ENCODE measurements around the gene LIPC. TPM values are rescaled to one million over a fixed set of nuclear protein-coding genes. Genes with fewer than 3 reads are reported as not detected.

The LIPC gene
- polyA plus RNA-seq, 2 donors, result 0.04 to 0.05 TPM

GRCh38 chr15:58528188-58528870 is 96.5 kb downstream of the LIPC start:
- H3K4me3 ChIP-seq (ENCODE audit: low read depth in 1 of 2, low read length in 2 of 2), result no peak overlapping the region
- no peaks in the 10 kb centered on the region for H3K9me3 ChIP-seq (ENCODE audit: control insufficient read depth in 2 of 2, insufficient read depth in 1 of 2, low read depth in 1 of 2, low read length in 1 of 2)
- H3K27me3 ChIP-seq (ENCODE audit: control insufficient read depth in 1 of 2, insufficient read depth in 2 of 2, low read length in 2 of 2), result no peaks in the 10 kb centered on the region
- peaks cover 0 to 5% of the 10 kb centered on the region in 2 donors for H3K4me1 ChIP-seq (ENCODE audit: control insufficient read depth in 2 of 2, insufficient read depth in 2 of 2, low read length in 1 of 2)
- H3K36me3 ChIP-seq (ENCODE audit: control insufficient read depth in 2 of 2, insufficient read depth in 2 of 2, low read length in 1 of 2), result peaks cover 0 to 2% of the 10 kb centered on the region in 2 donors
- peak overlapping the region in 1 of 2 donors; percentile 7 for H3K27ac ChIP-seq (ENCODE audit: low read depth in 2 of 2, low read length in 1 of 2)
- 43 to 45% methylated on average over 12 of the region's 12 CpGs for WGBS, 2 donors

DNA sequence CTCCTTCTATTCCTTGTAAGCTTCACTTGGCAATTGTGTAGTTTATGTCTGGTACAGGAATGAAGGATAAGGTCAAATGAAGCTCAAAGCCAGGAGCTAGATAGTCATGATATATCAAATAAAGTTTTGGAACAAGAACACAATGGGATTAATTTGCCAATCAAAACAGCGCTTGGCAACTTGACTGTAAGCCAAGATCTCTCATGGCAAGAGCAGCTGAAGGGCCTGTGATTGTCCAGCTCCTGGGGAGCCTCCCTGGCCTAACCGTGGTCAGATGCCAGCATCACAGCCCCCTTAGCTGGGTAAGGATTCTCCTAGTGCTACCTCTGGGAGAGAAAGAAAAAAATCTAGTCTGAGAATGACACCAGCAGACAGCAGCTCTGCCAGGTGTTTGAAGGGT is 97.2 kb downstream of the LIPC start:
- Histone ChIP-seq H3K36me3 (ENCODE audit: control insufficient read depth in 2 of 2, insufficient read depth in 2 of 2, low read length in 1 of 2) (peaks cover 0 to 2% of the 10 kb centered on the region in 2 donors), H3K27ac (ENCODE audit: low read depth in 2 of 2, low read length in 1 of 2) (no peak overlapping the region), H3K4me1 (ENCODE audit: control insufficient read depth in 2 of 2, insufficient read depth in 2 of 2, low read length in 1 of 2) (peaks cover 0 to 5% of the 10 kb centered on the region in 2 donors), H3K4me3 (ENCODE audit: low read depth in 1 of 2, low read length in 2 of 2) (no peak overlapping the region), H3K27me3 (ENCODE audit: control insufficient read depth in 1 of 2, insufficient read depth in 2 of 2, low read length in 2 of 2) (no peaks in the 10 kb centered on the region), H3K9me3 (ENCODE audit: control insufficient read depth in 2 of 2, insufficient read depth in 1 of 2, low read depth in 1 of 2, low read length in 1 of 2) (no peaks in the 10 kb centered on the region)
- 33 to 45% methylated on average over 2 of the region's 2 CpGs for WGBS, 2 donors

DNA sequence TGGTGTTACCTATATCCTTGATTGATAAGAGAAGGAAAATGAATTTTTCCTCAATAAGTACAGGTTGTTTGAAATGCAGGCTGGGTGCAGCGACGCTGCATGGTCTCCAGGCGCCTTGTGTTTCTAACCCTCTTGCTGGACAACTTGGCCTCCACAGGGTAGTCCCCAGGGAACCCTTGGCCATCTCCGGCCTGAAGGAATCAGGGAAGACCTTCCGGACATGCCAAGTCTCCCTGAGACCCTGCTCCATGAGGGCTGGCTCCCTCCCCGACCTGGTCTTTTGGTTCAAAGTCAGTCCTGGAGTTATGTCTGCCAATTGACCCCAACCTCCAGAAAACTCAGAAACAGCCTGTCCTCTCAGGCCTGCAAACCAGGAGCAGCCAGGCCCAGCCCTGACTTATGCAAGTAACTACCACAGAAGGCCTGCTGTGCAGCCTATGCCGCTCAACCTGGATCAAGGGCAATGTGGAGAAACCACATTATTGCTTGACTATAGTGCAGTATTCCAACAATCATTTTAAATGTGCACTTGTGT is 98.3 kb downstream of the LIPC start:
- no peak overlapping the region for H3K27ac ChIP-seq (ENCODE audit: low read depth in 2 of 2, low read length in 1 of 2)
- H3K36me3 ChIP-seq (ENCODE audit: control insufficient read depth in 2 of 2, insufficient read depth in 2 of 2, low read length in 1 of 2), result peaks cover 0 to 2% of the 10 kb centered on the region in 2 donors
- H3K9me3 ChIP-seq (ENCODE audit: control insufficient read depth in 2 of 2, insufficient read depth in 1 of 2, low read depth in 1 of 2, low read length in 1 of 2), result no peaks in the 10 kb centered on the region
- H3K4me3 ChIP-seq (ENCODE audit: low read depth in 1 of 2, low read length in 2 of 2), result no peak overlapping the region
- H3K4me1 ChIP-seq (ENCODE audit: control insufficient read depth in 2 of 2, insufficient read depth in 2 of 2, low read length in 1 of 2), result peaks cover 0 to 5% of the 10 kb centered on the region in 2 donors
- no peaks in the 10 kb centered on the region for H3K27me3 ChIP-seq (ENCODE audit: control insufficient read depth in 1 of 2, insufficient read depth in 2 of 2, low read length in 2 of 2)
- WGBS, 2 donors, result 85 to 92% methylated on average over 7 of the region's 7 CpGs

GRCh38 chr15:58532126-58532525 is 100.3 kb downstream of the LIPC start:
- Histone ChIP-seq H3K9me3 (ENCODE audit: control insufficient read depth in 2 of 2, insufficient read depth in 1 of 2, low read depth in 1 of 2, low read length in 1 of 2) (no peaks in the 10 kb centered on the region), H3K27ac (ENCODE audit: low read depth in 2 of 2, low read length in 1 of 2) (no peak overlapping the region), H3K4me1 (ENCODE audit: control insufficient read depth in 2 of 2, insufficient read depth in 2 of 2, low read length in 1 of 2) (peaks cover 0 to 5% of the 10 kb centered on the region in 2 donors), H3K36me3 (ENCODE audit: control insufficient read depth in 2 of 2, insufficient read depth in 2 of 2, low read length in 1 of 2) (no peaks in the 10 kb centered on the region), H3K4me3 (ENCODE audit: low read depth in 1 of 2, low read length in 2 of 2) (no peak overlapping the region), H3K27me3 (ENCODE audit: control insufficient read depth in 1 of 2, insufficient read depth in 2 of 2, low read length in 2 of 2) (no peaks in the 10 kb centered on the region)
- 93 to 94% methylated on average over 3 of the region's 3 CpGs for WGBS, 2 donors

DNA sequence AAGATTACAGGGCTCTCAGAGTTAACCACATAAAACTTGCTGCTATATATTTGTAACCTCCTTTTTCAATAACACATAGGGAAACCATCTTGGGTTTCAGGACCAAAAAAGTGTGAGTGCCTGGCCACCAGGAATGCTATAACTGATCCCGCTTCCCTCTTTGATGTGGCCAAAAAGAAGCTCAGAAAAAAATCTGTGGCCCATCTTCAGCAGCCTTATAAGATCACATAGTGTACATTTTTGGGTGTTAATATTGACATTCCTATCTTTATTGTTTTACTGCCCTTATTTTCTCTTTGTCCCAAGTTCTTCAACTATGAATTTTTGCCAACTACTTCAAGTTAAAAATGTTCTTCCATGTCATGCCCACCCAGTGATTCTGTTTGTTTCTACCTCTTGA is 102.8 kb downstream of the LIPC start:
- Histone ChIP-seq H3K4me3 (ENCODE audit: low read depth in 1 of 2, low read length in 2 of 2) (no peak overlapping the region), H3K9me3 (ENCODE audit: control insufficient read depth in 2 of 2, insufficient read depth in 1 of 2, low read depth in 1 of 2, low read length in 1 of 2) (no peaks in the 10 kb centered on the region), H3K27me3 (ENCODE audit: control insufficient read depth in 1 of 2, insufficient read depth in 2 of 2, low read length in 2 of 2) (no peaks in the 10 kb centered on the region), H3K27ac (ENCODE audit: low read depth in 2 of 2, low read length in 1 of 2) (no peak overlapping the region), H3K36me3 (ENCODE audit: control insufficient read depth in 2 of 2, insufficient read depth in 2 of 2, low read length in 1 of 2) (no peaks in the 10 kb centered on the region), H3K4me1 (ENCODE audit: control insufficient read depth in 2 of 2, insufficient read depth in 2 of 2, low read length in 1 of 2) (no peaks in the 10 kb centered on the region)
- 94 to 96% methylated on average over 1 of the region's 1 CpG for WGBS, 2 donors

DNA sequence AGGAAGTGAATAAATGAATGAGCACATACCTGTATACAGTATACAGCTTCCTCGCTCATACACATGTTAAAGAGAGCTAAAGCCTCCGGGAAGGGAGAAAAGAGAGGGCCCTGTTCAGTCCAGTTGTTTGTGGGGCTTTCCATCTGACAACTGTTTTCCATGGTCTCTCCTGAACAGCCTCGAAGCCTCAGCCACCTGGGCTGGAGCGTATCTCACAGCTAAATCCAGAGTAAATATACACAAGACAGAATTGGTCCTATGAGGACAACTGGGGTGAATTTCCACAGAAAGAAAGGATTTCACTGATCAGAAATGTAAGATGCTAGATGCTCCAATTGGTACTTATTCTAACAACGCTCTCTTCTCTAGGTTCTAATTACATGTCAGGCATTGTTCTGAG is 103.5 kb downstream of the LIPC start:
- H3K36me3 ChIP-seq (ENCODE audit: control insufficient read depth in 2 of 2, insufficient read depth in 2 of 2, low read length in 1 of 2), result no peaks in the 10 kb centered on the region
- 77 to 79% methylated on average over 5 of the region's 5 CpGs for WGBS, 2 donors
- no peaks in the 10 kb centered on the region for H3K27me3 ChIP-seq (ENCODE audit: control insufficient read depth in 1 of 2, insufficient read depth in 2 of 2, low read length in 2 of 2)

GRCh38 chr15:58535894-58536293 is 104.1 kb downstream of the LIPC start:
- H3K27ac ChIP-seq (ENCODE audit: low read depth in 2 of 2, low read length in 1 of 2), result no peak overlapping the region
- H3K9me3 ChIP-seq (ENCODE audit: control insufficient read depth in 2 of 2, insufficient read depth in 1 of 2, low read depth in 1 of 2, low read length in 1 of 2), result no peaks in the 10 kb centered on the region
- H3K27me3 ChIP-seq (ENCODE audit: control insufficient read depth in 1 of 2, insufficient read depth in 2 of 2, low read length in 2 of 2), result no peaks in the 10 kb centered on the region
- no peak overlapping the region for H3K4me3 ChIP-seq (ENCODE audit: low read depth in 1 of 2, low read length in 2 of 2)
- WGBS, 2 donors, result 57 to 67% methylated on average over 6 of the region's 6 CpGs
- H3K4me1 ChIP-seq (ENCODE audit: control insufficient read depth in 2 of 2, insufficient read depth in 2 of 2, low read length in 1 of 2), result peaks cover 0 to 4% of the 10 kb centered on the region in 2 donors
- H3K36me3 ChIP-seq (ENCODE audit: control insufficient read depth in 2 of 2, insufficient read depth in 2 of 2, low read length in 1 of 2), result no peaks in the 10 kb centered on the region

More for the DNA sequence above, 103.5 kb downstream of the LIPC start:
- no peak overlapping the region for H3K27ac ChIP-seq (ENCODE audit: low read depth in 2 of 2, low read length in 1 of 2)
- H3K9me3 ChIP-seq (ENCODE audit: control insufficient read depth in 2 of 2, insufficient read depth in 1 of 2, low read depth in 1 of 2, low read length in 1 of 2), result no peaks in the 10 kb centered on the region
- H3K4me3 ChIP-seq (ENCODE audit: low read depth in 1 of 2, low read length in 2 of 2), result no peak overlapping the region
- no peaks in the 10 kb centered on the region for H3K4me1 ChIP-seq (ENCODE audit: control insufficient read depth in 2 of 2, insufficient read depth in 2 of 2, low read length in 1 of 2)

- Histone ChIP-seq H3K4me3 (ENCODE audit: low read depth in 1 of 2, low read length in 2 of 2) (no peak overlapping the region), H3K9me3 (ENCODE audit: control insufficient read depth in 2 of 2, insufficient read depth in 1 of 2, low read depth in 1 of 2, low read length in 1 of 2) (no peaks in the 10 kb centered on the region), H3K4me1 (ENCODE audit: control insufficient read depth in 2 of 2, insufficient read depth in 2 of 2, low read length in 1 of 2) (peaks cover 0 to 4% of the 10 kb centered on the region in 2 donors), H3K27me3 (ENCODE audit: control insufficient read depth in 1 of 2, insufficient read depth in 2 of 2, low read length in 2 of 2) (no peaks in the 10 kb centered on the region), H3K36me3 (ENCODE audit: control insufficient read depth in 2 of 2, insufficient read depth in 2 of 2, low read length in 1 of 2) (no peaks in the 10 kb centered on the region), H3K27ac (ENCODE audit: low read depth in 2 of 2, low read length in 1 of 2) (no peak overlapping the region)
- WGBS, 2 donors, result 90 to 92% methylated on average over 4 of the region's 4 CpGs
Measured at GRCh38 chr15:58536414-58536813, 104.6 kb downstream of the LIPC start.

DNA sequence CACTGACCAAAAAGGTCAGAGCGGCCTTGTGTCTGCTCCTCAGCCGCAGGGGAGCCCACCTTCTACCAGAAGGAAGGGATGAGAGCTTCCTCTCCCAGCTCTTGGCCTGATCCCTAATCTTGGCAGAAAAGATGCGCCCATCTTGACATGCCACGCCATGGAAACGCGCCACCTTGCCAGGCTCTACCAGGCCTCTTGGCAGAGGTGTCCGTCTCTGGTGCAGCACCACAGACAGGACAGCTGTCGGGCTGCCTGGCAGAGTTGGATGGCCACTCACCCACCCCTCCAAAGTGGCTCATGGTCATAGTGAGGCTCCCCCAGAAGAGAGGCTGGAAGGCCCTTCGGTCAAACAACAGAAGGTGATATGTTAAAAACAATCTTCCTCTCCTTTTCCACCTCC is 105.2 kb downstream of the LIPC start:
- WGBS, 2 donors, result 94 to 97% methylated on average over 9 of the region's 9 CpGs
- H3K9me3 ChIP-seq (ENCODE audit: control insufficient read depth in 2 of 2, insufficient read depth in 1 of 2, low read depth in 1 of 2, low read length in 1 of 2), result no peaks in the 10 kb centered on the region
- H3K27ac ChIP-seq (ENCODE audit: low read depth in 2 of 2, low read length in 1 of 2), result no peak overlapping the region
- no peaks in the 10 kb centered on the region for H3K36me3 ChIP-seq (ENCODE audit: control insufficient read depth in 2 of 2, insufficient read depth in 2 of 2, low read length in 1 of 2)
- H3K27me3 ChIP-seq (ENCODE audit: control insufficient read depth in 1 of 2, insufficient read depth in 2 of 2, low read length in 2 of 2), result no peaks in the 10 kb centered on the region
- no peak overlapping the region for H3K4me3 ChIP-seq (ENCODE audit: low read depth in 1 of 2, low read length in 2 of 2)
- H3K4me1 ChIP-seq (ENCODE audit: control insufficient read depth in 2 of 2, insufficient read depth in 2 of 2, low read length in 1 of 2), result peaks cover 0 to 4% of the 10 kb centered on the region in 2 donors

DNA sequence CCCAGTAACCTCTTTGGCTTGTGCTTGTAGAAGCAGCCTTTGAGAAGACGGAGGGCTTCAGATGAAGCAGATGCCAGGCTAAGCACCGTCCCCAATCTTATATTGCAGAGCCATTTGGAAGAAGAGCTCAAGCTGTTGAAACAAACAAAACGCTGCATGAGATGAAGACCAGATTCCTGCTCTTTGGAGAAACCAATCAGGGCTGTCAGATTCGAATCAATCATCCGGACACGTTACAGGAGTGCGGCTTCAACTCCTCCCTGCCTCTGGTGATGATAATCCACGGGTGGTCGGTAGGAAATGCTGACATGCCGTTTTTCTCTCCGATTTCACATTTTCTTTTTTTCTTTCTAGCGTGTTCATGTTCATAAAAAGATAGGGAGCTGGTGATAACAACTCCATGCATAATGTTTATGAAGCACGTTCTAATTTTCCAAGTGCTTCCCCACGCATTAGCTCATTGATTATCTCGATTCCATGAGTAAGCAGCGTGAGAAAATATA is 106.5 kb downstream of the LIPC start:
- Histone ChIP-seq H3K9me3 (ENCODE audit: control insufficient read depth in 2 of 2, insufficient read depth in 1 of 2, low read depth in 1 of 2, low read length in 1 of 2) (no peaks in the 10 kb centered on the region), H3K4me3 (ENCODE audit: low read depth in 1 of 2, low read length in 2 of 2) (no peak overlapping the region), H3K36me3 (ENCODE audit: control insufficient read depth in 2 of 2, insufficient read depth in 2 of 2, low read length in 1 of 2) (no peaks in the 10 kb centered on the region), H3K27me3 (ENCODE audit: control insufficient read depth in 1 of 2, insufficient read depth in 2 of 2, low read length in 2 of 2) (no peaks in the 10 kb centered on the region), H3K27ac (ENCODE audit: low read depth in 2 of 2, low read length in 1 of 2) (no peak overlapping the region), H3K4me1 (ENCODE audit: control insufficient read depth in 2 of 2, insufficient read depth in 2 of 2, low read length in 1 of 2) (peaks cover 0 to 4% of the 10 kb centered on the region in 2 donors)
- WGBS, 2 donors, result 80 to 84% methylated on average over 16 of the region's 16 CpGs
